DND-41 (cell line): ENCODE results near the gene SLC1A4.

Experiments
- ATAC-seq: fragments of 200-7000 bp; cut with Tn5 transposase; 3 replicates; pipeline ENCODE4 v1.9.1; 2021; ENCODE audit warnings: low read depth; ENCODE audit not compliant: insufficient read depth
- DNase-seq: peaks from one replicate; pipeline ENCODE4 v3.0.0-alpha.2; 2020
- H2AFZ ChIP-seq: 2 replicates; pipeline ENCODE4 v1.6.0; 2012; ENCODE audit warnings: low read depth, low read length
- H3K27ac ChIP-seq: 2 replicates; pipeline ENCODE4 v1.5.1; 2012; ENCODE audit warnings: low read length, inconsistent platforms
- H3K27me3 ChIP-seq: fragments of 200-600 bp; sonication (generic); 2 replicates; pipeline ENCODE4 v1.6.0; 2012; ENCODE audit warnings: low read length, mild to moderate bottlenecking, inconsistent platforms; ENCODE audit not compliant: insufficient read depth, poor library complexity
- H3K36me3 ChIP-seq: 2 replicates; pipeline ENCODE4 v1.5.1; 2012; ENCODE audit warnings: low read length, inconsistent platforms; ENCODE audit not compliant: insufficient read depth
- H3K4me1 ChIP-seq: 2 replicates; pipeline ENCODE4 v1.5.1; 2012; ENCODE audit warnings: mild to moderate bottlenecking, low read length; ENCODE audit not compliant: insufficient read depth
- H3K4me2 ChIP-seq: 2 replicates; pipeline ENCODE4 v1.6.0; 2012; ENCODE audit warnings: mild to moderate bottlenecking, moderate library complexity, low read length, inconsistent platforms; ENCODE audit not compliant: insufficient read depth
- H3K4me3 ChIP-seq, 2 experiments: fragments of 200-600 bp in 1 of 2; shearing (Covaris generic) in 1 of 2; 2 replicates each; pipeline ENCODE4 v1.5.1; 2012 to 2016; ENCODE audit warnings: inconsistent platforms in 2 of 2, low read length in 2 of 2, mild to moderate bottlenecking in 2 of 2, low read depth in 1 of 2, moderate library complexity in 1 of 2
- H3K79me2 ChIP-seq: 2 replicates; pipeline ENCODE4 v1.6.0; 2012; ENCODE audit warnings: low read length, inconsistent platforms; ENCODE audit not compliant: insufficient read depth
- H3K9ac ChIP-seq: 2 replicates; pipeline ENCODE4 v1.6.0; 2012; ENCODE audit warnings: low read depth, mild to moderate bottlenecking, inconsistent platforms, low read length, moderate library complexity
- H3K9me3 ChIP-seq: 2 replicates; pipeline ENCODE4 v1.5.1; 2012; ENCODE audit warnings: low read length, moderate library complexity, mild to moderate bottlenecking, inconsistent platforms; ENCODE audit not compliant: insufficient read depth, severe bottlenecking
- H4K20me1 ChIP-seq: 2 replicates; pipeline ENCODE4 v1.6.0; 2012; ENCODE audit warnings: low read length; ENCODE audit not compliant: insufficient read depth
- CTCF ChIP-seq: IDR thresholded peaks from 2 replicates; pipeline ENCODE4 v1.5.1; 2012; ENCODE audit warnings: borderline replicate concordance, low read length, moderate library complexity, mild to moderate bottlenecking; ENCODE audit not compliant: poor library complexity, severe bottlenecking; ENCODE audit errors: extremely low read depth
- EZH2 ChIP-seq: IDR thresholded peaks from 3 replicates; pipeline ENCODE4 v1.6.1; 2012; ENCODE audit warnings: borderline replicate concordance, low read depth, mild to moderate bottlenecking, moderate library complexity, low read length, inconsistent platforms; ENCODE audit not compliant: severe bottlenecking

SLC1A4 gene

GRCh38 chr2:65024149-65024829, 35.1 kb downstream of the SLC1A4 start:
- Histone ChIP-seq H4K20me1 (peaks cover 27% of the 10 kb centered on the region), H3K9me3 (no peaks in the 10 kb centered on the region), H3K79me2 (peaks cover 2% of the 10 kb centered on the region; the same call in 1 of the 2 replicates), H3K9ac (no peak overlapping the region), H3K4me2 (no peak overlapping the region), H3K4me3 (no peak overlapping the region), H3K36me3 (peaks cover 52% of the 10 kb centered on the region), H2AFZ (no peak overlapping the region), H3K4me1 (no peaks in the 10 kb centered on the region), H3K27ac (peak overlapping the region; percentile 11; the same call in 1 of the 2 replicates), H3K27me3 (no peaks in the 10 kb centered on the region)
- DNase-seq (no peak), ATAC-seq (peak; percentile 21; the same call in 1 of the 3 replicates)
- no peak for TF ChIP-seq EZH2
- TF ChIP-seq CTCF = no peak

- Histone ChIP-seq H3K4me1 (no peaks in the 10 kb centered on the region), H3K4me2 (no peak overlapping the region), H3K79me2 (no peaks in the 10 kb centered on the region), H3K27ac (no peak overlapping the region), H3K9ac (no peak overlapping the region), H2AFZ (no peak overlapping the region), H3K27me3 (no peaks in the 10 kb centered on the region), H3K36me3 (peaks cover 39% of the 10 kb centered on the region), H4K20me1 (peaks cover 21% of the 10 kb centered on the region), H3K4me3 (no peak overlapping the region), H3K9me3 (no peaks in the 10 kb centered on the region)
- no peak for DNase-seq
- TF ChIP-seq EZH2 = no peak
- TF ChIP-seq CTCF = no peak
- ATAC-seq = peak; percentile 33; the same call in 1 of the 3 replicates
Observed at GRCh38 chr2:65025453-65026123, 36.4 kb downstream of the SLC1A4 start.

- H3K27ac ChIP-seq = no peak overlapping the region
- no peaks in the 10 kb centered on the region for H3K79me2 ChIP-seq
- 0 out of 2 replicates have a peak, but pooled peaks cover 1% of the 10 kb centered on the region for H3K4me1 ChIP-seq
Observed at GRCh38 chr2:65026154-65026553, 37.0 kb downstream of the SLC1A4 start.

More at GRCh38 chr2:65026154-65026553, 37.0 kb downstream of the SLC1A4 start:
- no peak for DNase-seq
- Histone ChIP-seq H2AFZ (no peak overlapping the region), H3K4me3 (no peak overlapping the region), H3K36me3 (peaks cover 33% of the 10 kb centered on the region), H4K20me1 (peaks cover 19% of the 10 kb centered on the region), H3K4me2 (no peak overlapping the region), H3K9ac (no peak overlapping the region), H3K27me3 (no peaks in the 10 kb centered on the region), H3K9me3 (no peaks in the 10 kb centered on the region)
- ATAC-seq = no peak
- TF ChIP-seq EZH2 (no peak), CTCF (no peak)
